Activated CD8-positive, alpha-beta memory T cell treated with anti-CD3 and anti-CD28 coated beads, Interleukin-2, amount 50 U/mL, for 24 hours (primary cell): ENCODE data around the gene CPT1B.
"Not testable (repeated sequence)": the region's sequence is repeated elsewhere in the genome, so short reads cannot be mapped to it uniquely, and the experiment has no call there.

ENCODE experiments used
- DNase-seq: peaks from one replicate; pipeline ENCODE4 v3.0.0-alpha.2; 2020; ENCODE audit errors: extremely low read depth

The CPT1B gene

DNA sequence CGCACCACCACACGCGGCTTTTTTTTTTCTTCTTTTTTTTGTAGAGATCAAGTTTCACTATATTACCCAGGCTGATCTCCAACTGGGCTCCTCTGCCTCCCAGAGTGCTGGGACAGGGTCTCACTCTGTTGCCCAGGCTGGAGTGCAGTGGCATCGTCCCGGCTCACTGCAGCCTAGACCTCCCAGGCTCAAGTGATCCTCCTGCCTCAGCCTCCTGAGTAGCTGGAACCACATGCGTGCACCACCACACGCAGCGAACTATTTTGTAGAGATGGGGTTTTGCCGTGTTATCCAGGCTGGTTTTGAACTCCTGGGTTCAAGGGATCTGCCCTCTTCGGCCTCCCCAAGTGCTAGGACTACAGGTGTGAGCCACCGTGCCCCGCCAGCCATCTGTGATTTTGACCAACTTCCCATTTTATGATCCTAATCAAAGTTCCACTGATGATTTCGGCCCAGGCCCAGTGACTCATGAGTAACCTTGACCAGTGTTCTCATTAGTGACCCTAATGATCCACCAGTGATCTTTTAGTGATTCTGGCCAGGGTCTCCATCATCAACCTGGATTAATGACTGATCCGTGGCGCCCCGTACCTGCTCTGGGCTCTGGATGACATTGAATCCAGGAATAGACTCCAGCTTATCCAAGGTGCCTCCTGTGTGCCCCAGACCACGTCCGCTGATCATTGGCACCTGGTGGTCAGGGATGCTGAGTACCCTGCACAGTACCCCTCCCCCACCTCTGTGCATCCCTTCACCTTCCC is 50.1 kb downstream of the CPT1B start:
- DNase-seq, result no peak

DNA sequence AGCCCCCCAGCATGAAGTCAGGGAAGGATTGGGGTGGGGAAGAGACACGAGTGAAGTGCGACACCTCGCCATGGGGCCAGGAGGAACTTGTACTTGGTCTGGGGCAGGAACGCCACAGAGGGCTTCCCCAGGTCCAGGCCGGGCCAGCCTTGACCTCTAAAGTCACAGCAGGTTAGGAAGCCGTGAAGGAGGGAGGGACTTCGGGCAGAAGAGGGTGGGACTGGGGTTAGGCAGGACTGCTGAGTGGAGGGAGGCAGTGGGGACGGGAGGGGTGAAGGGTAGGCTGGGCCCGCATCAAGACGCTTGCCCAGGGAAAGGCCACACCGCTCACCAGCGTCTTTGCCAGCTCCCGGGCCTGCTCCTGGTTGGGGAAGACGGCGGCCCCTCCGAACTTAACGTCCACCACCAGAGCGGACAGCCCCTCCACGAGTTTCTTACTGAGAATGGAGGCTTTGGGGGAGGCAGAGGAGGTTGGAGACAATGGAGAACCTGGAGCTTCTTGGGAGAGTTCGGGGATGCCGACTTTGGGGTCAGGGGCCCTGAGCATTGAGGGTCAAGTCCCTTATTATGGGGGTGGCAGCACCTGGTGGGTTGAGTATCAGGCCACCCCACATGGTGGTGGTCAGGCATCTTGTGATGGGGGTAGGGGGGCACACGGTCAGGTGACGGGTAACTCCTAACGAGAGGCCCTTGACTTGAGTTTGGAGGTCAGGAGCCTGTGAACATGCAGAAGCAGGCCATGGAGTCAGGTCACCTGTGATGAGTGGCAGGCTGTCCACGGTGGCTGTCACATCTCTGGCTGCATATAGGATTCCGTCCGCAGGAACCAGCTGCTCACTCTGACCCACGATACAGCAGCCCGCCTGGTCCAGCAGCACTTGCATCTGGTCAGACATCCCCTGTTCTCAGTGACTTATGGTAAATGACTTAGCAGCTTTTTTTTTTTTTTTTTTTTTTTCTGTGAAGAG is 51.1 kb downstream of the CPT1B start:
- DNase-seq, result no peak

DNA sequence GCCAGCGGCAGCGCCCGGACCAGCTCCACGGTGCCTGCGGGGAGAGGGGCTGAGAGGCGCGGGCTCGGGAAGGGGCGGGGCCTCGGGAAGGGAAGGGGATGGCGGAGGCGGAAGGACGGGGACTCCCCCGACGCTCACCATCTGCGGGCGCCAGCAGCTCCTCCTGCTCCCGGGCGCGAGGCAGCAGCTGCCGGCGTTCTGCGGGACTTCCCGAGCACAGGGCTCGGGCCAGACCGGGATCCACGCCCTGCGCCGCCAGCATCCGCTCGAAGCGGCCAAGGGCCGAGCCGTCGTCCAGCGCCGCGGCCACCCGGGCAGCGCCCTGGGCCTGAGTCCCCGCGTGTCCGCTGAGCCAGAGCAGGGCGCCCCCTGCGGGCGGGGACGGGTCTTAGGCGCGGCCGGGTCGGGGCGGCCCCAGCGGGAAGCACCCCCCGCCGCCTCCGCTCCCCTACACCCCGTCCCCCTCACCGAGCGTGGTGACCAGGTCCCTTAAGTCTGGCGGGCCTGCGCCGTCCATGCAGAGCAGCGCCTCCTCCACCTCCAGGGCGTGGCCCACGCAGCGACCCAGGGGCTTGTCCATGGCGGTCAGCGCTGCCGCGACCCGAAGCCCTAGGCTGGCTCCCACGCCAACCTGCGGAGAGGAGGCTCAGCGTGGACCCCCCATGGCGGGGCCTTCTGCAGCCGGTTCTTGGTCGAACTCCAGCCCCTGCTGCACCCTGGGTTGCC is 52.0 kb downstream of the CPT1B start:
- DNase-seq, result no peak

DNA sequence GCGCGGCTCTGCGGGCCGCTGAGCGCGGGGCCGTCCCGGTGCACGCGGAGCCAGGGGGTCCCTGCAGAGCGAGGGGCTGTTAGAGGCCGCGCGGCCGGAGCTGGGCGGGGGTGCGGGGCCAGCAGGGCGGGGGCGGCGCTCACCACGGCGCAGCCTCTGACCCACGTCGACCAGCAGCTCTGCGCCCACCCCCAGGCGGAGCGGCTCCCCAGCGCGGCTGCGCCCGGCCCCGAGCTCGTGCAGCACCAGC is 52.4 kb downstream of the CPT1B start:
- no peak for DNase-seq

DNA sequence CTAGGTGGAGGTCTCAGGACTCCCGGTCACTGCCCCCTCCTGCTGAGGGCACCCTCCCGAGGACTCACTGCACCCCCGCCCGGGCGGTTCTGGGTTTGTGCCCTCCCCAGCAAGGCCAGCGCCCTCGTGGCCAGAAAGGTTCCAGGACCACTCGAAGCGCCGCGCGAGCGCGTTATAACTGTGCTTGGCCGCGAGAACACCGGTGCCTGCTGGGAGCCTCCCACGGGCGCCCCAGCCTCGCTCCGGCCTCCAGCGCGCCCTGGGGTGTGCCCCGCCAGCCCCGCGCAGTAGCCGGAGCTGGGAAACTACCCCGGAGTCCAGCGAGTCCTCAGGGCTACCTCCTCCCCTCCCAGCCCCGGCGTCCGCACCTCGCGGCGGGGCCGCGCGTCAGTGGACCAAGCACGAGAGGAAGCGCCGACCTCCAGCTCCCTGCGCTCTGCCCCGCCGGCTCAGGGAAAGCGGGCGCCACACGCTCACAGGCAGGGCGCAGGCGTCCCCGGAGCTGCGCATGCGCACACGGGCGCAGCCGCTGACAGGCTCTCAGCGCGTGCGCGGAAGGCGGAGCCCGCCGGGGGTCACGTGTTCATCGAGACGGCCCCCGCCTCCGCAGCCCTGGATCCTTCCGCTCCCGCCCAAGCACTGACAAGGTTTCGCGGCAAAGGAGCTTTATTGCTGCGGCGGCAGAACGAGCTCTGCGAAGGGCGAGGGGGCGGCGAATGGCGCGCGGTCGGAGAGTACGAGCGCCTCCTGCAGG is 52.9 kb downstream of the CPT1B start, which contains the start of gene SCO2:
Gene SCO2, minus strand, starts transcription at position 495 of the 754 bp plus-strand sequence. CDS start 1,187 bp downstream, outside the sequence.
- DNase-seq, result peak; percentile 90

DNA sequence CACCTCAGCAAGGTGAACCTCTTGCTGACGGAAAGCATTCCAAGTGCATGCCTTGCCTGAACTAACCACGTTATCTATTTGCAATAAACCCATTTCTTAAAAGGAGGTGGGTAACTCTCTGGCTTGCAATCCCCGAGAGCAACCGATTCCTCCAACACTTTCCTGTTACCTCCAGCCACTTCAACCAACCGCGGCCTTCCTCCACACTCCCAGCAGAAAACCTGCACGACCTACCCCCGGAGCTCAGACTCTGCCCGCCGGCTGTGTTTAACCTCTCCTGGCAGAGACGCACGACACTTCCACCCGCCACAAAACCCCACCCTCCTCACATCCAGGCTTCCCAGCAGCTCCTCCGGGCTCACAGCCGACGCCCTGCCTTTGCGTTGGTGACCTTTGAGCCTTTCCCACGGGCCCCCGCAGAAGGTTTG is 53.5 kb downstream of the CPT1B start:
- DNase-seq, result no peak

DNA sequence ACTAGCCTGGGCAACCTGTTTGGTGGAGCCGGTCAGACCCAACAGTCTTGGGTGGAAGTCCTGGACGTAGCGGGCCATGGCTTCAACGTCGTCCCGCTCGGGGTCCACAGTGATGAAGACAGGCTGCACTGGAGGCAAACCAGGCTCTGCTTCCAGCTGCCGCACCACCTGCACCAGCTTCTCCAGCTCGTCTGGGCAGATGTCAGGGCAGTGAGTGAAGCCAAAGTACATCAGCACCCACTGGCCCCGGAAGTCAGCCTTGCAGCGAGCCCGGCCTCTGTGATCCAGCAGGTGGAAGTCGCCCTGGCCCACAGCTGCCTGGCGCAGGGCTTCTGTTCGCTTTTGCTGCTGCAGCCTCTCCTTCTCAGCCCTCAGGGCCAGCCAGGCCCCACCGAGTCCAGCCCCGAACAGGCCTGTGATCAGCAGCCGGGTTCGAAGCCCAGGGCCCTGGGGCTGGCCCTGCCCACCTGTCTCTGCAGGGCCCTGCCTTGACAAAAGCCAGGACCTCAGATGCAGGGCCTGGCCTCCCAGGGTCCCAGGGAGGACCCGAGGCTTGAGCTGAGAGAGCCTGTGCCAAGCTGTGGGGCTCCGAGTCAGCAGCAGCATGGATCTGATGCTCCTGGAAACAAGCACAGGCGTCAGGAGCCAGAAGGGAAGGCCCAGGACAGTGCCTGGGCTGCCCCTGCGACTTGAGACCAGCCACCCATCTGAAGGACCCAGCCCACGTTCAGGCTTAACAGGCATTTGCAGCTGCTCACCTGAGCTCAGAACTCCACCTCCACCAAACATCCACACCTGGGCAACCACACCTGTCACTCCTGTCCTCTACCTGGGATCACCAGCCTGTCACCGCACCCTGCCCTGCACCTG is 54.2 kb downstream of the CPT1B start:
- DNase-seq, result no peak

DNA sequence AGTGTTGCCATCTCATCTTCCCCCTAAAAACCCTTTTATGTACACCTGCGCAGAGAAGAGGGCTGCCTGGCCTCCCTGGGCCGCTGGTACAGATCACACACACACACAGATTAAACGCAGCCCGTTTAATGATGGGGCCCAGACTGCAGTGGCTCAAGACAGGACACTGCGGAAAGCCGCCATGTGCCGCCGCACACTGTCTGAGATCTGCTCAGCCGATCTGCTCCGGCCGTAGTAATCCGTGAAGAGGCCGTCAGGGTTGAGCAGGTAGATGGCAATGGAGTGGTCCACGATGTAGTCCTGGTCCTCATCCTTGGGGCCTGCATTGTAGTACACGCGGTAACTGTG is 54.8 kb downstream of the CPT1B start:
- DNase-seq, result no peak

DNA sequence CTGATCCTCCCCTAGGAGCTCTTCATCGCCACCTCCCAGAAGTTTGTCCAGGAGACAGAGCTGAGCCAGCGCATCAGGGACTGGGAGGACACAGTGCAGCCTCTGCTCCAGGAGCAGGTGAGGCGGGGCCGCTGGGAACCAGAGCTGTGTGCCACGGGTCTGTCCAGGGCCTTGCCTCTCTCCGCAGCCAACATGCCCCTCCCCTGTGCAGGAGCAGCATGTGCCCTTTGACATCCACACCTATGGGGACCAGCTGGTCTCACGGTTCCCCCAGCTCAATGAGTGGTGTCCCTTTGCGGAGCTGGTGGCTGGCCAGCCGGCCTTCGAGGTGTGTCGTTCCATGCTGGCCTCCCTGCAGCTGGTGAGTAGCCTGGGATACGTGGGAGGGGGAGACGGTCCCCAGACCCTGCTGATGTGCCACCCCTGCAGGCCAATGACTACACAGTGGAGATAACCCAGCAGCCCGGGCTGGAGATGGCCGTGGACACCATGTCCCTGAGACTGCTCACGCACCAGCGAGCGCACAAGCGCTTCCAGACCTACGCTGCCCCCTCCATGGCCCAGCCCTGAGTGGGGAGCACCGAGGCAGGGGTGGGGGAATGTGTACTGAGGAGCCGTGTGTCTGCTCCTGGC is 55.3 kb downstream of the CPT1B start:
- no peak for DNase-seq

DNA sequence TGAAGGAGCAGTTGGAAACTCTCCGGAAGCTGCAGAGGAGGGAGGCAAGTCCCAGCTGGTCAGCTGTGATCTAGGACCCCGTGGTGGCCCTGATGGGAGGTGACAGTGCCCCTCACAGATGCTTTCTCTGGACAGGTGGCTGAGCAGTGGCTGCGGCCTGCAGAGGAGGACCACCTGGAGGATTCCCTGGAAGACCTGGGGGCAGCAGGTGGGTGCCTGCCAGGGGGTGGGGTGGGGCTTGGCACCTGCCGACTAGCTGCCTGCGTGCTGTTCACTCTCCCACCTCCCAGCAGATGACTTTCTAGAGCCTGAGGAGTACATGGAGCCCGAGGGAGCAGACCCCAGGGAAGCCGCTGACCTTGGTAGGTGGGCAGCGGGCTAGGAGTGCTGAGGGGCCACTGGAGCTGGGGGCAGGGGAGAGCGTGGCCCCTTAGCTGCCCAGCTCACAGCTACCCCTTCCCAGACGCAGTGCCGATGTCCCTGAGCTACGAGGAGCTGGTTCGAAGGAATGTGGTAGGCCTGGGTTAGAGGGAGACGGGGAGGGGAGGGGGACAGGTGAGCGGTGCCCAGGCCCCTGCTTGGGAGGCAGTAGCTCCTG is 55.9 kb downstream of the CPT1B start:
- no peak for DNase-seq

DNA sequence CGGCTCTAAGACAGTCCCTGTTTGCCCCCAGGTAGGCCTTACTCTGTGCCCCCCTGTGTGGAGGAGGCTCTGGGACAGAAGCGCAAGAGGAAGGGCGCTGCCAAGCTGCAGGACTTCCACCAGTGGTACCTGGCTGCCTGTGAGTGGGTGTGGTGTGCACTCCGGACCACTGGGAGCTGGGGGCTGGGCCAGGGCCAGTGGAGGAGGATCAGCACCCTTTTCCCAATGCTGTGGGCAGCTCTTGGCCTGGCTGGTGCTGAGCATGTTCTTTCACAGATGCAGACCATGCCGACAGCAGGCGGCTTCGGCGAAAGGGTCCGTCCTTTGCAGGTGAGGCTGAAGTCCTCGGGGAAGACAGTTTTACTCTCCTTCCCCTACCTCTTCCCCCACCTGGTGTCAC is 56.5 kb downstream of the CPT1B start:
- no peak for DNase-seq

DNA sequence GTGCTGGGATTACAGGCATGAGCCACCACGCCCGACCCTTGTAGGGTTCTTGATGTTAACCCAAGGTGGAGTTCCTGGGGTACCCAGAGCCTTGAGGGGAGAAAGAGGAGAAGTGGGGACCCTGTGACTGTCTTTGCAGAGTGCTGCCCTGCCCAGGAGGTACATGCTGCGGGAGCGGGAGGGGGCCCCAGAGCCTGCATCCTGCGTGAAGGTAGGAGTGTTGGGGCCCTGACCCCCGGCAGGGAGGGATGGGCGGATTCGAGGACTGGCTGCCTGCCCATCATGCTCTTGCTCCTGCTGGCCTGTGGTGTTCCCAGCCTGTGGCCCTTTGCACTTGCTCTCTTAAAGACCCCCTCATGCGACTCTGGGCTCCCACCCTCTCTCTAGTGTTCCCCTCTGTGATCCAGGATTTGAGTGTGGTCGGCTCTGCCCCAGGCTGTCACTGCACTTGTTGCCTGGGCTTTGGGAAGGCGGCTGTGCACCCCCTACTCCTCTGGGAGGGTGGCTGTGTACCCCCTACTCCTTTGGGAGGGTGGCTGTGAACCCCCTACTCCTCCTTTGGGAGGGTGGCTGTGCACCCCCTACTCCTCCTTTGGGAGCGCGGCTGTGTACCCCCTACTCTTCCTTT is 57.3 kb downstream of the CPT1B start:
- no peak for DNase-seq

DNA sequence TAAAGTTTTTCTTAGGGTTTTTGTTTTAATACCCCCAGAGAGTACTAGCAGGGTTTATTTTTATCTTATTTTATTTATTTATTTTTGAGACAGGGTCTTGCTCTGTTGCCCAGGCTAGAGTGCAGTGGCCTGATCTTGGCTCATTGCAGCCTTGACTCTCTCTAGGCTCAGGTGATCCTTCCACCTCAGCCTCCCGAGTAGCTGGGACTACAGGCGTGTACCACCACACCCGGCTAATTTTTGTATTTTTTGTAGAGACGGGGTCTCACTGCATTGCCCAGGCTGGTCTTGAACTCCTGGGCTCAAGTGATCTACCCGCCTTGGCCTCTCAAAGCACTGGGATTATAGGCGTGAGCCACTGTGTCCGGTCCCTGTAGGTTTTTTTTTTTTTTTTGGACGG is 58.0 kb downstream of the CPT1B start:
- not testable (repeated sequence) for DNase-seq

DNA sequence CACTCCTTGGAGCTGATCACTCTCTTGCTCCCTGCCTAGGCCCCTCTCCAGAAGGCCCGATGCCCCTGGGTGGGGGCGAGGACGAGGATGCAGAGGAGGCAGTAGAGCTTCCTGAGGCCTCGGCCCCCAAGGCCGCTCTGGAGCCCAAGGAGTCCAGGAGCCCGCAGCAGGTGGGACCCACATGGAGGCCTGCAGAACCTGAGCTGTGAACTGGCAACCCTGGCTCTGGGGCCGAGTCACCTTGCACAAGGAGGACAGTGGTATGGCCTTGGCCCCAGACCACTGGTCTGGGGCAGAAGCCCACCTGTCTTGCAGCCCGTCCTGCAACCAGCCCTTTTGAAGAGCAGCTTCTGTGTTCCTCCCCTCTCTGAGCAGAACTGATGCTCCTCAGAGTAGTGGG is 59.1 kb downstream of the CPT1B start:
- no peak for DNase-seq
